Hematopoietic multipotent progenitor cell (in vitro differentiated cells): ENCODE data around the gene COX19. TPM values are rescaled to one million over a fixed set of nuclear protein-coding genes. Genes with fewer than 3 reads are reported as not detected.

ENCODE experiments used
- DNase-seq, 3 donors: peaks; one replicate each; pipeline ENCODE4 v3.0.0-alpha.2; 2011 to 2015; ENCODE audit warnings: low read depth in 2 of 3, low spot score in 2 of 3
- total RNA-seq: library from RNA; depleted of rRNA; stranded (reverse); fragments of >200 nt; gene quantifications from one replicate; pipeline ENCODE4 v1.2.3, GENCODE V29; 2012

The COX19 gene
- total RNA-seq, 1 donor, result 23.7 TPM

DNA sequence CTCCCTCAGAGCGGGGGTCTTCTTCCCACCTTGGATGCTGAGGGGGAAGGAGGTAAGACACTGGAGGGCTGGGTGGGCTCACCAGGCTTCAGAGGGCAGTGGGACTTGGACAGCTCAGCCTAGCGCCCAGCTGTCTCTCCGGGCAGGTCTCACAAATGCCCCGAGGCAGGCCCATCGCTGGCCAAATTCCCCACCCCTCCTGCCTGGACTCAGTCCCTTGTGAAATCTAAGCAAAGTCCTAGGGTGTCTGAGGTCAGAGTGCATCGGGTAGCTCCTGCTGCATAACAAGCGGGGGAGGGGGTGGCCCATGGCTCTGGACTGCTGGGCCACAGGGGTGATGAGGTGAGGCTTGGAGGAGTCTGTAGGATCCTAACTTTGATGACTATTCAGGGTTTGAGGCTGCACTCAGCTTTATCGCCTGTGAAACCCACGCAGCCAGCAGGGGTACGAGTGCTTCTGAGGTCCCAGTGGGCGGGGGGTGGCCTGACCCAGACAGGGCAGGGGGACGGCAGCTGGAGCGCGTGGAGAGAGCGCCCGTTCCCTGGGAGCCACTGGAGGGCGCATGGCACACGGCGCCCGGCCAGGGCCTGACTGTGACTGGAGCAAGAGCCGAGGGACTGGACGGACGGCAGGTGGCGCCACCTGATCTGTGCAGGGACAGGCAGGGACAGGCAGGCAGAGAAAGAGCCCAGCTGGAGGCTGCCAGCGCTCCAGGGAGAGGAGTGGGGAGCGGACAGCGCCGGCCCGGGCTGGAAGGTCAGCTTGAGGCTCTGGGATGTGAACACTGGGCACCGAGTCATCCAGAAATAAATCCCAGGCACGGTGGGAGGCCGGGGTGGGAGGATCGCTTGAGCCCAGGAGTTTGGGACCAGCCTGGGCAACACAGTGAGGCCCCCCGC is 17.6 kb upstream of the COX19 start:
- DNase-seq, result peak; percentile 82 to 96 (median 95)

DNA sequence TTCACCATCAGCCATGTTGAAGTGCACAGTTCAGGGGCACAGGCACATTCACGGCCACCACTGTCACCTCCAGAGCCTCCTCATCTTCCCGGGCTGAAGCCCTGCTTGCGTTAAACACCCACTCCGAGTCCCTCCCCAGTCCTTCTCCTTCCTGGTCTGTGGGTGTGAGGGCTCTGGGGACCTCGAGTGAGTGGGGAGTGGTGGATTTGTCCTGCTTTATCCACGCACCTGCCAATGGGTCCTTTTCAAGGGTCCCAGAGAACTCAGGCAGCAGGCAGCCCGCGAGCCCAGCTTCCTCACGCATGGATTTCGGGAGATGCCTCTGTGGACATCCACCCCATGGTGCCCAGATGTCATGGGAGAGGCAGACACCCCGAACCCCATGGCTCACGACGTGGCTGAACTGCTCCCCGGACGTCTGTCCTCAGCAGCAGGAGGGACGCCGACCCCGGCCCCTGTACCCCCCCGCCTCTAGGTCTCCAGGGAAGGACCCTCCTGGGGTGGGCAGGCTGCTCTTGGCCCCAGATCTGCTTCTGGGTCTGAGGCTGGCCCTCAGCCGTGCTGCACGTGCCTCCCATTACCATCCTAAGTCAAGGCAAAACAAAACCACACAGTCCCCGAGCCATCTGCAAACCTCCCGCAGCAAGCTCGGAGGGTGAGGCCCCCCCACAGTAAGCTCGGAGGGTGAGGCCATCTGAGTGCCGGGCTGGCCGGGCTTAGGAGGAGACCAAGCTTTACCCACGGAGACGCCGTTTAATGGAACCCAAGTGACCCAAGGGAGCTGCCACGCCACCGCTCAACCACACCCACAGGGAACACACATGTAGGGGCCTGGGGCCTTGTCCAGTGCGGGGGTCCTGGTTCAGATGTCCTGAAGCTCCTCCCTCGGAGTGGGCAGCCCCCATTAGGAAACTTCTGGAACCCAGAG is 16.6 kb upstream of the COX19 start:
- DNase-seq, result no peak

DNA sequence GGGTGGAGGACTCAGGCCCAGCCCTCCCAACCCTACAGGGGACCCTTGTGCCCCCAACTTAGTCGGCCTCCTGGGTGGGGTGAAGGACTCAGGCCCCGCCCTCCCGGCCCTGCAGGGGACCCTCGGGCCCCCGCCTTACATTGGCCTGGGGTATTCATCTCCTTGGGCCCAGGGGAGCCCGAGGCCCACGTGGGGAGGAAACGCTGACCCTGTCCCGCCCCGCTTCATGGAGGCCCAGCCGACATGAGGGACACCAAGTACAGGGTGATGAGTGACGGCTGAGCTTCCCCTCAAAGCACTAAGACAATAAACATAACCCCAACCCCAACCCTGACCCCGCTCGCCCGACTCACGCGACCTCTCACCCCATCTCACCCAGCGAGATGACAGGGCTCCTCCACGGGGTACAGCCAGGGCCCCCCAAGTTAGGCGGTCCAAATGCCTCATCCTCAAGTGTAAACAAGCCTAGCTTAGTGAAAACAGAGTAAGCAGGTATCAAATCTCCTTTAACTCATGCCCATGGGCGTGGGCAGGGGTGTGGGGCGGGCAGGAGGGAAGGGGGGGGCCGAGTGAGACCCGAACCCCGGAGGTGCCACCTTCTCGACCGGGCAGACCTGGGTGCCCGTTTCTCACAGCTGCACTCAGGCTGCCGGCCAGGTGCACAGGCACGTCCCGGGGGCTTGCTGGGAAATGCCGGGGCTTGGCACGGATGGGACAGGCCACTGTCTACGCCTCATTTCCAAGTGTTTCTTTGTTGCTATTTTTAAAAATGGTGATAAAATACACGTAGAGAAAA is 15.8 kb upstream of the COX19 start:
- DNase-seq, result no peak

DNA sequence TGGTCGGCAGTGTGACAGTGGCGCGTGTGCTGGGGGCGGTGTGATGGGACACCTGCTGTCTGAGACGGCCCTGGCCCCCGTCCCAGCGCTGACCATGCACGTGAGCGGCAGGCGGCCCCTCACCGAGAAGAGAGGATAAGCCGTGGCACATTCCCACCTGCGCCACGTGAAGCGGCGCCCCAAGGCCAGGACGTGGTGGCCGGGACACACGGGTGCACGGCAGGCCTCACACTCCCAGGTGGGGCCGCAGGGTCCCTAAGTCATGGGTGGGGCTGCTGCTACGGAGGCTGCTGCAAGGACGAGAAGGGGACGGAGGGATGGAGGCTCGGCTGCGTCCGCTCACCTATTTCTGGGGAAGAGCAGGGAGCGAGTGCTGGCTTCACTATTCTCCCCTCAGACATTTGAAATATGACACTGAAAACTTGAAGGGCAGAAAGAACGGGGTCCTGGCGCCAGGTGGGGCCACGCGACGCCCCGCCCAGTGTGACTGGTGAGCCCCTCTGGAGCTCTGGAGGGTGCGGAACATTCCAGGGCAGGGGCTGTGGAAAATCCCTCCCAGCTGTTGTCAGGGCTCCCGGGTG is 15.1 kb upstream of the COX19 start:
- DNase-seq, result no peak

DNA sequence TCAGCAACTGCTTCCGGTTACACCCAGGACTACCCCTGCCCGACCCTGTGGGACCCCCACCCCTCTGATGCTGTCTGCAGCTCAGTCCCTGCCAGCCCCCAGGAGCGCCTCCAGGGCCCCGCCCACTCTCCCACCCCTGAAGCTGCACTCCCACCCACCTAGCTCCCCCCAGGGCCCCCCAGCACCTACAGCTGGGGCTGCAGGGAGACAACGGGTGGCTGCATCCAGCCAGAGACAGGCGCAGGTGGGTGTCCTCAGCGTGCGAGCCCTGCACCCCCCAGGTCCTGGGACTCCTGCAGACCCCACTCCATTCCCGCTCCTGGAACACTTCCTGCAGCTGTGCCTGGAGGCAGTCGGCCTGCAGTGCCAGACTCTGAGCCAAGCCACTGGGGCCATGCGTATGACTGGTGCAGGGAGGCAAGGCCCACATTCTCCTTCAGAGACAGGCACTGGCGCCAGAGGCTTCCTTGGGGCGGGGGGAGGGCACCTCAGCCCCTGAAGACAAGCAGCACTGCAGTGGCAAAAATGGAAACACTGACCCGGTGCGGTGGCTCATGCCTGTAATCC is 13.7 kb upstream of the COX19 start:
- DNase-seq, result no peak

DNA sequence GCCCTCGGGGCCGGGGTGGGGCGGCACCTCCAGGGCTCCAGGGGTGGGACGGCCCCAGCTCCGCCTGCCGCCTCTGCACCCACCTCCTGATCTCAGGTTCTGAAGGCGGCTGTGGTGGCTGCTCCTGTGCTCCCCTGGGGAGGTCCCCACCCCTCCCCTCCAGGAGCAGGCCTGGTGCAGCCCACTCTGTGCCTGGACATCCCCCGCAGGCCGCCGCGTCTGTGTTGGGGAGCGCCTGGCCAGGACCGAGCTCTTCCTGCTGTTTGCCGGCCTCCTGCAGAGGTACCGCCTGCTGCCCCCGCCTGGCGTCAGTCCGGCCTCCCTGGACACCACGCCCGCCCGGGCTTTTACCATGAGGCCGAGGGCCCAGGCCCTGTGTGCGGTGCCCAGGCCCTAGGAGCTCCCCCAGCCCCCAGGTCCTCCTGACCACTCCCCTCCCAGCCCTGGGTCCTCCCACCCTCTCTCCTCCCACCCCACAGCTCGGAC is 13.1 kb upstream of the COX19 start:
- no peak for DNase-seq

DNA sequence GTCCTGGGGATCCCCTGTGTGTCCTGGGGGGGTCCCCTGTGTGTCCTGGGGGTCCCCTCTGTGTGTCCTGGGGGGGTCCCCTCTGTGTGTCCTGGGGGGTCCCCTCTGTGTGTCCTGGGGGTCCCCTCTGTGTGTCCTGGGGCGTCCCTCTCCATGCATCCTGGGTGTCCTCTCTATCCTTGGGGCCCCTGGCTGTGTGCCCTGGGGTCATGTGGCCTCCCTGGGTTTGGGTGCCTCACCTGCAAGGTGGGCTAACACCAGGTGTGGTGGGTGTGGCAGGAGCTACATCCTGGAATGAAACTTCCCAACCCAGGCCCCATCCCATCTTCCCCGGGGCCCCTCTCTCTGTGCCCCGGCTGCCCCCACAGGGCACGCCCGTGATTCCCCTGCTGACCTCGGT is 12.6 kb upstream of the COX19 start:
- no peak for DNase-seq

DNA sequence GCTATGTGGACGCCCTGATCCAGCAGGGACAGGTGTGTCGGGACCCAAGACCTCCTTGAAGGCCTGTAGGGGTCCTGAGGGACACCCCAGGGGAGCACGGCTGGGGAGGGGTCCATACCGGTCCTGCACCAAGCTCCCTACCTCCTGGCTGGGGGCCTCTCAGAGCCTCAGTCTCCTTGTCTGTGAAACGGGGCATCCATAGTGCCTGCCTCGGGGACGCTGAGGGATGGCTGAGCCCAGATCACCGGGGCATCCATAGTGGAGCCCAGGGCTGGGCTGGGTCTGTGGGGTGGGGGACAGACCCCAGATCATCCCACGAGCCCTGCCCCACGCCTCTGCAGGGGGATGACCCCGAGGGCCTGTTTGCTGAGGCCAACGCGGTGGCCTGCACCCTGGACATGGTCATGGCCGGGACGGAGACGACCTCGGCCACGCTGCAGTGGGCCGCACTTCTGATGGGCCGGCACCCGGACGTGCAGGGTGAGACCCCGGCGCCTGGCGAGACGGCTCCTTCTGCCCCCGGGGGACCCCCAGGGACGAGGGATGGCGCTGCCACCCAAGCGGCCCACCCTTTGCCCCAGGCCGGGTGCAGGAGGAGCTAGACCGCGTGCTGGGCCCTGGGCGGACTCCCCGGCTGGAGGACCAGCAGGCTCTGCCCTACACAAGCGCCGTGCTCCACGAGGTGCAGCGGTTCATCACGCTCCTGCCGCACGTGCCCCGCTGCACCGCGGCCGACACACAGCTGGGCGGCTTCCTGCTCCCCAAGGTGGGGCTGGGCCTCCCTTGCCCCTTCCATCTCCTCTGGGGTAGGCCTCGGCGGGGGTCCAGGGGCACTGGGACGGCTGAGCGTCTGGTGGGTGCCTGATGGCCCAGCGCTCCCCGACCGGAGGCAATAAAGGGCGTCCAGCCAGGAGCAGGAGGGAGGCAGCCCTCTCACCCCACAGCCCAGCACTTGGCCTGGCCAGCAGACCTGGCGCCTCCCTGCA is 11.7 kb upstream of the COX19 start:
- no peak for DNase-seq

DNA sequence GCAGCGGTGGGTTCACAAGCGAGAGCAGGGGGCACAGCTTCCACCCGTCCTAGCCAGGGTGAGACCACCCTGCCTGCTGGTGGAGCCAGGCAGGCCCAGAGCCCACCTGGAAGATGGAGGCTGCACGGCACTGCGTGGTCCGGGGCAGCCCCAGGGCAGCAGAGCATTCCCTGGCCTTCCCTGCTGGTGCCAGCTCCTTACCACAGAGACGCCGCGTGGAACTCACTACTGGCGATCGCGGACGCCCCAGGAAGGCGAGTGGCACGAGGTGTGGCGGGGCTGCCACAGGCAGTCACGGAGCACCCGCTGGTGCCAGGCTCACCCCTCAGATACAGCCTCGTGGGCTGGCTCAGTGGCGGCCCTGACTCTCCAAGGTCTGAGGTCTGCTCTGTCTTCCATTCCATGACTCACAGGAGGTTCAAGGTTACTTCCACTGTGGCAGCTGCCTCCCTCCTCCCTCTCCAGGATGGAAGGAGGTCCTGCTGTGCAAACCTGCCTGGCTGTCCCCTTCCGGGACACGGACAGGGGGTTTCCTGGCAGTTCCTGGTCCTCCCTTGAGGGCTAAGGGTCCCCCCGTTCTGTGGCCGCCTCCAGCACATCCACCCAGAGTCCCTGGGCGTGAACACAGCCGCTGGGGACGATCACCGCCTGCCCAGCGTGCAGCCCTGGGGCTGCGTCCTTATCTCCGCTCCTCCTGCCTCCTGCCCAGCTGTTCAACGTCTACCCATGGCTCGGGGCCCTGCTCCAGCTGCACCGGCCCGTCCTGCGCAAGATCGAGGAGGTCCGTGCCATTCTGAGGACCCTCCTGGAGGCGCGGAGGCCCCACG is 10.8 kb upstream of the COX19 start:
- peak in 2 of 3 donors; percentile 28 to 32 for DNase-seq

DNA sequence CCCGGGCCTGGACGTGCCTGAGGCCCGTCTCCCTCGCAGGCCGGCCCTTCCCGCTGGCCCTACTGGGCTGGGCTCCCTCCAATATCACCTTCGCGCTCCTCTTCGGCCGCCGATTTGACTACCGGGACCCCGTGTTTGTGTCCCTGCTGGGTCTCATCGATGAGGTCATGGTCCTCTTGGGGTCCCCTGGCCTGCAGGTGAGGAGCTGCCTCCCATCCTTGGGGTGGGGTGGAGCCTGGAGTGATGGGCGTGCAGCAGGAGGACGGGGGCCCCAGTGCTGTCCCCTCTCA is 9.7 kb upstream of the COX19 start:
- DNase-seq, result no peak

DNA sequence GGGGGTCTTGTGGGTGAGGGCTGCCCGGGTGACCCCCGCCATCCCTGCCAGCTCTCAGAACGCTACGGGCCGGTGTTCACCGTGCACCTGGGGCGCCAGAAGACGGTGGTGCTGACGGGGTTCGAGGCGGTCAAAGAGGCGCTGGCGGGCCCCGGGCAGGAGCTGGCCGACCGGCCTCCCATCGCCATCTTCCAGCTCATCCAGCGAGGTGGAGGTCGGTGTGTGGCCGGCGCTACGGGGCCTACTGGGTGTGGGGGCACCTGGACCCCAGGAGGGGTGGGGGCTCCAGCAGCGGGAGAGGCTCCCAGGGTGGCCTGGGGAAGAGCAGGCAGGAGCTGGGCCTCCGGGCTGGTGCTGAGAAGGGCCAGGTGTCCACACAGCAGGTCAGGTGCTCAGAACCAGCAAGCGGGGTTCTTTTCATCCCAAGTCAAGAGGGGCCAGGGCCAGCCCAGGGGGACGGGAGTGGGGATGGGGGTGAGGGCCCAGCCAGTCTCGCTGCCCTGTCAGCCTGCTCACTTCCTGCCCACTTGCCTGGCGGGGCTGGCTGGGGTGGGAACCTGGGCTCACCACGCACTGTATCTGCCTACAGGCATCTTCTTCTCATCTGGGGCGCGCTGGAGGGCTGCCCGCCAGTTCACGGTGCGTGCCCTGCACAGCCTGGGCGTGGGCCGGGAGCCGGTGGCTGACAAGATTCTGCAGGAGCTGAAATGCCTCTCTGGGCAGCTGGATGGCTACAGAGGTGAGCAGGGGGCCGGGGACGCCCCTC is 9.2 kb upstream of the COX19 start:
- no peak for DNase-seq

DNA sequence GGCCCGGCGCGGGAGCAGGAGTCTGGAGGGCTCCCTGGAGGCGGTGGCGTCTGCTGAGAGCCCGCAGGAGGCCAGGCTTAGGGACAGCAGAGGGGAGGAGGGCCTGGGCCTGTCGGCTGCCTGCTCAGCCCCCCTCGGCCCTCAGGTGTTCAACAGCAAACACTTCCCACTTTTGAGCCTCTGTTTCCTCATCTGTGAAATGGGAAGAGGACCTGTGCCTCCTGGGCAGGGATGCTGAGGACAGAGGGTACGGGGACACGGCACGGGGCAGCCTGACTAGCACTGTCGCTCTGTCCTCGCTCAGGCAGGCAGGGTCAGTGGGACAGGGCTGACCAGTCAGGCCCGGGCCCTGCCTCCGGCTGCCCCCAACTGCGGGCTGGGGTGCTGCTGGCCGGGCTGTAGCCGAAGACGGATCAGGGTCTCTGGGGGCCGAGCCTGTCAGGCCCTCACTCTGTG is 8.3 kb upstream of the COX19 start:
- no peak for DNase-seq

DNA sequence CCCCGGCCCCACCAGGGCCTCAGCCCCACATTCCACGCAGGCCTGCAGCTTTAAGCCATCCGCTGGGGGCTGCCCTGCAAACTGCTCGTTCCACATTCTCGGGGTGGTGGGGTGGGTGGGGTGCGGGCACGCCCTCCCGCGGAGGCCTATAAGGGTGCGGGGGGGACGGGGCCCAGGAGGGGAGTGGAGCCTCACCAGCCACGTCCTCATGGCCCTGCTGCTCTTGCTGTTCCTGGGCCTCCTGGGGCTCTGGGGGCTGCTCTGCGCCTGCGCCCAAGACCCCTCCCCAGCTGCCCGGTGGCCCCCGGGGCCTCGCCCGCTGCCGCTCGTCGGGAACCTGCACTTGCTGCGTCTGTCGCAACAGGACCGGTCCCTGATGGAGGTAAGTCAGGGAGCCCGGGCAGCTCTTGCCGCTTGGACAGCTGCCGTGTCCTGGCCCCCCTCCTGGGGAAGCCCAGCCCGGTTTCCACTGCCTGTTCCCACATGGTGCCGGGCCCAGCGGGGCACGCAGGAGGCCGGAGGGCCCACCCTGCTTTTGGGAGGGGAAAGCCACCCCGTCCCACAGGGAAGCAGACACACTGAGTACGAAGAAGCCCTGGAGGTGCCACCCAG is 7.8 kb upstream of the COX19 start, which contains the start of gene CYP2W1:
Gene CYP2W1 (plus strand): TSS at position 178 of the 612 bp plus-strand sequence. CDS start 31 bp downstream, at position 209.
- no peak for DNase-seq

DNA sequence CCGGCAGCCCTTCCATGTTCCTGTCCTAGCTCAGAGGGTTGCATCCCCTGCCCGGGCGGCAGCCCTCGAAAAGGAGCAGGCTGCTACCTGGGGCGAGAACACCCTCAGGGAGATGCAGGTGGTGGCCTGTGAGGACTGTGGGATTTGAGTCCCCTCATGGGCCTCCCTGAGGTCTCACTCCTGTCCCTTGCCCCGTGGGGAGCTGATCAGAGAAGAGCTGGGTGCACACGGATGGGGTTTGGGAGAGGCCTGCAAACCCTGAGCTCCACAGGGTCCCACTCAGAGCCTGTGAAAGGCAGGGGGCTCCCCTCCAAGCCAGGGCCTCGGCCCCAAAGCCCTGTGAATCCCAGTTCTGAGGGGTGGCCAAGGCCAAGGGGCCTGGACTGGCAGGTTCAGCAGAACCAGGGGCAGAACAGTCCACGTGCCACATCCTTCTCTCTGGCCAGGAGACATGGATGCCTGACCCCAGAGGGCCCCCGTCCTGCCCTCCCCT is 7.2 kb upstream of the COX19 start:
- no peak for DNase-seq

DNA sequence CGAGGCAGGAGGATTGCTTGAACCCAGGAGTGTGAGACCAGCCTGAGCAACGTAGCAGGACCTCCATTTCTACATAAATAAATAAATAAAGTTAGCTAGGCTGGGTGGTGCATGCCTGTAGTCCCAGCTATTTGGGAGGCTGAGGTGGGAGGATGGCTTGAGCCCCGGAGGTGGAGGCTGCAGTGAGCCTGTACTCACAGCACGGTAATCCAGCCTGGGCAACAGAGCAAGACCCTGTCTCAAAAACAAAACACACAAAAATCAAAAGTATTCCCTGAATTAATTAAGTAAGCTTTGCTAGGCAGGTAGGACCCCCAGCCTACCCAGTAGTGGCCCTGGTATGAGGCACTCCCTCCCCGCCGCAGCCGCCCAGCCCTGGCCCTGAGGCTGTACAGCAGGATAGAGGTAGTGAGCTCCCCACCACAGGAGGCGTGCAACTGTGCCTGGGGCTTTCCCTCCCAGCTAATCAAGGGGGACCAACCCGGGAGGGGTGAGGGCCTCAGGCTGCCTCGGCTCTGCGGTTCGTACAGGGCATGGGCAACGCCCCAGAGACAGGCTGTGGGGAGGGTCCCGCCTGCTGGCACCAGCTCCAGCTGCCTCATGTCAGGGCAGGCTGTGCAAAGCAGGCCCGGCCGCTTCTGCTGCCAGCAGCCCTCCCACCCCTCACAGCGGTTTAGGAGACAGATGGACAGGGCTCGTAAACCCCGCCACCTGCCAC is 6.6 kb upstream of the COX19 start:
- DNase-seq, result no peak
